ENCODE measurements around the gene WDR70.

DNA sequence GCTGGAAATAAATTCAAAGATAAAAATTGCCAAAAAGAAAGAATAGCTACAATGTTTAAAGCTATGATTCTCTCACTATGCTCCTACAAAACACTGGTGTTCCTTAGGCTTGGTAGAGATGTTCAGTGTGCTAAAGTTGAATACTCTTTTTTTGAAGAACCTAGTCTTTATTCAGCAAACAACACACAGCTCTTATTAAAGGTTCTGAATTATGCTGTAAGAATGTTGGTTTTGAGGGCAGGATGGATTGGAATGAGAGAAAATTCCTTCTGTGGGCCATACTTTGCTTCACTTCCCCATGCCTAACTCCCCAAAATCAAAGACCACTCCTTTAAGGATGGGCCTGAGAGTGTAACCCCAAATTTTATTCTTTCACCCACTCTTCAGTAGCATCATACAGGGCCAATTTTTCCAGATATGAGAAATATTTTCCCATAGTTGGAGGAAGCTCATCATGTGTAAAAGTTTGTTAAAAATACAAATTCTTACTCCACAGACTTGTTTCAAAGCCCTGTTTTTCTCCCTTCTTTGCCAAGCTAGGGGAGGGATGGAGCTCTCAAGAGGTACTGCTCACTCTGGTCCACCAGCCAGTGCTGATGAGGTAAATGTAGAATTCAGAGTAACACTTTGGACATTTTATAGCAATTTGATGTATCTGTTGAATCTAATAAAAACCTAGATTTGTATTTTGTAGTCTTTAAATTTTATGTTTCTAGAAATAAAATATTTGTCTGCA lies 361.4 kb downstream of the WDR70 start:
- TF ChIP-seq BCL11A (IDR thresholded peaks at IDR 0.05; ENCODE audit: low read depth in 2 of 2, low read length in 2 of 2): no peak
- no peak for TF ChIP-seq RXRA (IDR thresholded peaks at IDR 0.05; ENCODE audit: insufficient read depth, low read depth, low read length)
- TF ChIP-seq CEBPB (IDR thresholded peaks at IDR 0.05; ENCODE audit: low read depth, low read length): no peak
- TF ChIP-seq, protein P1, sequence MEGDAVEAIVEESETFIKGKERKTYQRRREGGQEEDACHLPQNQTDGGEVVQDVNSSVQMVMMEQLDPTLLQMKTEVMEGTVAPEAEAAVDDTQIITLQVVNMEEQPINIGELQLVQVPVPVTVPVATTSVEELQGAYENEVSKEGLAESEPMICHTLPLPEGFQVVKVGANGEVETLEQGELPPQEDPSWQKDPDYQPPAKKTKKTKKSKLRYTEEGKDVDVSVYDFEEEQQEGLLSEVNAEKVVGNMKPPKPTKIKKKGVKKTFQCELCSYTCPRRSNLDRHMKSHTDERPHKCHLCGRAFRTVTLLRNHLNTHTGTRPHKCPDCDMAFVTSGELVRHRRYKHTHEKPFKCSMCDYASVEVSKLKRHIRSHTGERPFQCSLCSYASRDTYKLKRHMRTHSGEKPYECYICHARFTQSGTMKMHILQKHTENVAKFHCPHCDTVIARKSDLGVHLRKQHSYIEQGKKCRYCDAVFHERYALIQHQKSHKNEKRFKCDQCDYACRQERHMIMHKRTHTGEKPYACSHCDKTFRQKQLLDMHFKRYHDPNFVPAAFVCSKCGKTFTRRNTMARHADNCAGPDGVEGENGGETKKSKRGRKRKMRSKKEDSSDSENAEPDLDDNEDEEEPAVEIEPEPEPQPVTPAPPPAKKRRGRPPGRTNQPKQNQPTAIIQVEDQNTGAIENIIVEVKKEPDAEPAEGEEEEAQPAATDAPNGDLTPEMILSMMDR (IDR thresholded peaks at IDR 0.05; ENCODE audit: control extremely low read depth in 1 of 3, insufficient read depth in 1 of 3, low read depth in 1 of 3, low read length in 3 of 3): no peak
- TF ChIP-seq YY1 (IDR thresholded peaks at IDR 0.05; ENCODE audit: low read depth, low read length): no peak
- TF ChIP-seq, protein P2, sequence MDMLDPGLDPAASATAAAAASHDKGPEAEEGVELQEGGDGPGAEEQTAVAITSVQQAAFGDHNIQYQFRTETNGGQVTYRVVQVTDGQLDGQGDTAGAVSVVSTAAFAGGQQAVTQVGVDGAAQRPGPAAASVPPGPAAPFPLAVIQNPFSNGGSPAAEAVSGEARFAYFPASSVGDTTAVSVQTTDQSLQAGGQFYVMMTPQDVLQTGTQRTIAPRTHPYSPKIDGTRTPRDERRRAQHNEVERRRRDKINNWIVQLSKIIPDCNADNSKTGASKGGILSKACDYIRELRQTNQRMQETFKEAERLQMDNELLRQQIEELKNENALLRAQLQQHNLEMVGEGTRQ (IDR thresholded peaks at IDR 0.05; ENCODE audit: low read length): no peak
- TF ChIP-seq POLR2A (IDR thresholded peaks at IDR 0.05; ENCODE audit: control extremely low read depth in 1 of 2, low read depth in 2 of 2, low read length in 2 of 2): no peak
- TF ChIP-seq SP4 (IDR thresholded peaks at IDR 0.05; ENCODE audit: low read length): no peak
- no peak for TF ChIP-seq POLR2AphosphoS5 (IDR thresholded peaks at IDR 0.05; ENCODE audit: low read depth, low read length)
- no peak for TF ChIP-seq BRCA1 (IDR thresholded peaks at IDR 0.05; ENCODE audit: low read depth, low read length)
- no peak for TF ChIP-seq NANOG (IDR thresholded peaks at IDR 0.05; ENCODE audit: insufficient read depth, low read depth, low read length, poor library complexity, severe bottlenecking)
- TF ChIP-seq MAFK (IDR thresholded peaks at IDR 0.05; ENCODE audit: low read depth, low read length): no peak
